Uterus (tissue), 4 donors: ENCODE data around the gene CDC42BPA. TPM values are rescaled to one million over a fixed set of nuclear protein-coding genes. Genes with fewer than 3 reads are reported as not detected.
"Not testable (repeated sequence)": the region's sequence is repeated elsewhere in the genome, so short reads cannot be mapped to it uniquely, and the experiment has no call there.

Experiments
- DNase-seq, 2 donors: peaks; one replicate each; pipeline ENCODE4 v3.0.0-alpha.2; 2019 to 2020
- H3K27ac ChIP-seq, 2 donors: fragments of 200-600 bp; sonication (generic); 1 replicate in 1 of 2; 2 replicates in 1 of 2; pipeline ENCODE4 v1.5.1; 2016 to 2018
- H3K27me3 ChIP-seq, 2 donors: fragments of 200-600 bp; sonication (generic); one replicate each; pipeline ENCODE4 v1.5.1; 2018 to 2019; ENCODE audit warnings: control low read depth in 1 of 2
- H3K36me3 ChIP-seq, 2 donors: fragments of 200-600 bp; sonication (generic); one replicate each; pipeline ENCODE4 v1.5.1; 2019; ENCODE audit warnings: control low read depth in 1 of 2
- H3K4me1 ChIP-seq, 2 donors: fragments of 200-600 bp; sonication (generic); one replicate each; pipeline ENCODE4 v1.5.1; 2018 to 2019; ENCODE audit warnings: control low read depth in 1 of 2
- H3K4me3 ChIP-seq, 2 donors: fragments of 200-600 bp; sonication (generic); 1 replicate in 1 of 2; 2 replicates in 1 of 2; pipeline ENCODE4 v1.5.1; 2018 to 2019; ENCODE audit warnings: mild to moderate bottlenecking in 1 of 2
- H3K9me3 ChIP-seq, 2 donors: fragments of 200-600 bp; sonication (generic); one replicate each; pipeline ENCODE4 v1.5.1; 2019; ENCODE audit warnings: control low read depth in 1 of 2
- CTCF ChIP-seq, 4 experiments: fragments of 200-600 bp in 2 of 4; fragments of 450-650 bp in 2 of 4; sonication (generic) in 2 of 4; IDR thresholded peaks; one replicate each; pipeline ENCODE4 v1.5.1; 2016 to 2019; ENCODE audit warnings: antibody characterized with exemption in 4 of 4, mild to moderate bottlenecking in 2 of 4, moderate library complexity in 1 of 4
- POLR2A ChIP-seq, 2 donors: fragments of 450-650 bp; IDR thresholded peaks; one replicate each; pipeline ENCODE4 v1.6.1; 2016; ENCODE audit warnings: antibody characterized with exemption in 2 of 2, mild to moderate bottlenecking in 1 of 2, moderate library complexity in 1 of 2
- intact Hi-C: fragments of 100-400 bp; cut with DNase I; formaldehyde crosslinking; loops from one replicate; pipeline ENCODE4 v1.15.1; 2023; ENCODE audit warnings: low total_unique reads
- total RNA-seq, 4 donors: library from RNA; depleted of rRNA in 3 of 4; stranded (reverse); fragments of >200 nt in 3 of 4; gene quantifications; one replicate each; pipeline versions ENCODE4 v1.1.0 to v1.2.4, GENCODE V29; 2014 to 2023
- donor health status: DM: yes; HTN: yes; CAD: no.

Gene CDC42BPA
- total RNA-seq, 4 donors from 2014 or later, result 32.9 to 116 (median 55.2) TPM

- no peak for TF ChIP-seq POLR2A (IDR thresholded peaks at IDR 0.05)
- no peak for TF ChIP-seq CTCF (IDR thresholded peaks at IDR 0.05)
- DNase-seq, result no peak
- Histone ChIP-seq H3K9me3 (no peaks in the 10 kb centered on the region), H3K4me3 (no peak overlapping the region), H3K27me3 (no peaks in the 10 kb centered on the region), H3K36me3 (no peaks in the 10 kb centered on the region), H3K27ac (no peak overlapping the region), H3K4me1 (no peaks in the 10 kb centered on the region)
- intact Hi-C loops, result no loop called here
These were observed 357.1 kb downstream of the CDC42BPA start for GRCh38 chr1:226960944-226961765.

DNA sequence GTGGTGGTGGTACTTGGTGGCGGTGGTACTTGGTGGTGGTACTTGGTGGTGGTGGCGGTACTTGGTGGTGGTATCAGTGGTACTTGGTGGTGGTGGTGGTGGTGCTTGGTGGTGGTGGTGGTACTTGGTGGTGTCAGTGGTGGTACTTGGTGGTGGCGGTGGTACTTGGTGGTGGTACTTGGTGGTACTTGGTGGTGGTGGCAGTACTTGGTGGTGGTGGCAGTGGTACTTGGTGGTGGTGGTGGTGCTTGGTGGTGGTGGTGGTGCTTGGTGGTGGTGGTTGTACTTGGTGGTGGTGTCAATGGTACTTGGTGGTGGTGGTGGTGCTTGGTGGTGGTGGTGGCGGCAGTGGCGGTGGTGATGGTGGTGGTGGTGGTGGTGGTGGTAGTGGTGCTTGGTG lies 358.0 kb downstream of the CDC42BPA start:
- Histone ChIP-seq H3K27ac (no peak overlapping the region), H3K36me3 (no peaks in the 10 kb centered on the region), H3K4me1 (no peaks in the 10 kb centered on the region), H3K27me3 (no peaks in the 10 kb centered on the region), H3K4me3 (no peak overlapping the region), H3K9me3 (no peaks in the 10 kb centered on the region)
- intact Hi-C loops, result no loop called here
- TF ChIP-seq POLR2A (IDR thresholded peaks at IDR 0.05), result no peak
- no peak for TF ChIP-seq CTCF (IDR thresholded peaks at IDR 0.05)
- DNase-seq, result no peak

GRCh38 chr1:226958300-226958699 lies 360.0 kb downstream of the CDC42BPA start:
- H3K36me3 ChIP-seq, result no peaks in the 10 kb centered on the region
- no peaks in the 10 kb centered on the region for H3K27me3 ChIP-seq
- no peaks in the 10 kb centered on the region for H3K4me1 ChIP-seq
- H3K27ac ChIP-seq, result no peak overlapping the region
- intact Hi-C loops, result no loop called here
- no peaks in the 10 kb centered on the region for H3K9me3 ChIP-seq
- H3K4me3 ChIP-seq, result no peak overlapping the region
- TF ChIP-seq CTCF (IDR thresholded peaks at IDR 0.05) (no peak), POLR2A (IDR thresholded peaks at IDR 0.05) (no peak)
- DNase-seq, result no peak

DNA sequence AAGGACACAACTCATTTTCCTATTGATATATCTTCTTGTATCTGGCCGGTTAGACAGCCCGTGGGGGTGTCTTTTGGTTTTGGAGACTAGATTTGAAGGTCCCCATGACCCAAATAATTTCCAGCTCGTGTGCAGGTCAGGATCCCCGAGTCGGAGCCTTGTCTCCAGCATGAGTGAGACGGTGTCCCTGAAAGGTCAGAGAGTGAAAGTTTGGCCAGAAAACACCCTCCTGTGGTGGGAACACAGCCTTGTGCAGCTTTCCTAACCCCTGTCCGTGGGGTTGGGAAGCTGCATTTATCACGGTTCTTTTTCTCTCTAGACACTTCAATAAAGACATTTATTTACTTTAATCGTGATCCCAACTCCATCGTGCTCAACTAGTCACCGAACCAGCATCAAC lies 360.6 kb downstream of the CDC42BPA start:
- no peak for DNase-seq
- Histone ChIP-seq H3K27ac (no peak overlapping the region), H3K4me3 (no peak overlapping the region), H3K36me3 (no peaks in the 10 kb centered on the region), H3K9me3 (no peaks in the 10 kb centered on the region), H3K4me1 (no peaks in the 10 kb centered on the region), H3K27me3 (no peaks in the 10 kb centered on the region)
- TF ChIP-seq POLR2A (IDR thresholded peaks at IDR 0.05) (no peak), CTCF (IDR thresholded peaks at IDR 0.05) (no peak)
- intact Hi-C loops, result no loop called here

GRCh38 chr1:226956942-226957713 lies 361.2 kb downstream of the CDC42BPA start:
- H3K36me3 ChIP-seq, result no peaks in the 10 kb centered on the region
- H3K9me3 ChIP-seq, result no peaks in the 10 kb centered on the region
- TF ChIP-seq CTCF (IDR thresholded peaks at IDR 0.05), result no peak
- TF ChIP-seq POLR2A (IDR thresholded peaks at IDR 0.05), result no peak
- no peaks in the 10 kb centered on the region for H3K4me1 ChIP-seq
- intact Hi-C loops, result no loop called here
- H3K27me3 ChIP-seq, result no peaks in the 10 kb centered on the region
- DNase-seq, result no peak
- H3K4me3 ChIP-seq, result no peak overlapping the region
- no peak overlapping the region for H3K27ac ChIP-seq

- DNase-seq, H3K27me3 ChIP-seq, H3K4me1 ChIP-seq, H3K4me3 ChIP-seq, H3K36me3 ChIP-seq, intact Hi-C loops, H3K9me3 ChIP-seq, H3K27ac ChIP-seq: not testable (repeated sequence)
These were observed 362.4 kb downstream of the CDC42BPA start for GRCh38 chr1:226955857-226956256.
